K562 (cell line): Measurements from ENCODE around the gene AKIRIN1. TPM values are rescaled to one million over a fixed set of nuclear protein-coding genes. Genes with fewer than 3 reads are reported as not detected.
A peak's percentile ranks its signal among the peaks of the same experiment; 100 is the strongest.

Source experiments
- ATAC-seq: fragments of 200-7000 bp; cut with Tn5 transposase; 3 replicates; pipeline ENCODE4 v1.9.1; 2020; ENCODE audit warnings: moderate library complexity
- BruUV-seq: library from RNA; stranded (reverse); fragments of 400-500 nt; replicated peaks from 2 replicates; lab custom pipeline; 2021; lab: Mats Ljungman, UMichigan
- CTCF ChIA-PET: fragments of 300-600 bp; formaldehyde crosslinking; extraction: SDS; loops from one replicate; lab custom pipeline; 2021; ENCODE audit warnings: low intra/inter-chr PET ratio; lab: Yijun Ruan, JAX
- POLR2A ChIA-PET: fragments of 300-600, 350-650 bp; sonication (Branson Sonifier 250); formaldehyde crosslinking; extraction: SDS; loops from one replicate; lab custom pipeline; 2021; ENCODE audit warnings: antibody characterized with exemption, inconsistent platforms; lab: Yijun Ruan, JAX
- DNase-seq, 4 experiments: peaks; one replicate each; pipeline versions ENCODE4 v3.0.0 to v3.0.0-alpha.2; 2011 to 2018; ENCODE audit warnings: low spot score in 3 of 4, mixed read lengths in 3 of 4; ENCODE audit errors: extremely low read depth in 1 of 4
- FAIRE-seq: peaks from 2 replicates; lab custom pipeline; 2011; peaks lifted over from hg19 to GRCh38; lab: Jason Lieb, UNC
- H2AFZ ChIP-seq: 2 replicates; pipeline ENCODE4 v1.6.0; 2011; ENCODE audit warnings: low read depth, low read length, control low read depth, inconsistent platforms
- H3K27ac ChIP-seq: fragments of 200-600 bp; 3 replicates; pipeline ENCODE4 v1.8.0; 2011; ENCODE audit warnings: low read depth, mild to moderate bottlenecking, control low read depth, inconsistent platforms, low read length, moderate library complexity, mixed read lengths; ENCODE audit errors: extremely low read depth
- H3K27me3 ChIP-seq, 2 experiments: fragments of 300-600 bp in 1 of 2; 2 replicates in 1 of 2; 3 replicates in 1 of 2; pipeline versions ENCODE4 v1.6.0 to v1.8.0; 2011; ENCODE audit warnings: inconsistent platforms in 2 of 2, low read length in 2 of 2, mild to moderate bottlenecking in 1 of 2, mixed read lengths in 1 of 2, moderate library complexity in 1 of 2; ENCODE audit not compliant: control insufficient read depth in 2 of 2, insufficient read depth in 2 of 2
- H3K36me3 ChIP-seq: fragments of 300-600 bp; 3 replicates; pipeline ENCODE4 v1.8.0; 2011; ENCODE audit warnings: mild to moderate bottlenecking, low read length, inconsistent platforms; ENCODE audit not compliant: control insufficient read depth, insufficient read depth
- H3K4me1 ChIP-seq, 2 experiments: fragments of 200-600 bp in 1 of 2; replicated peaks in 1 of 2; 2 replicates in 1 of 2; 3 replicates in 1 of 2; pipeline versions ENCODE4 v1.5.1 to v1.8.0; 2011; ENCODE audit warnings: inconsistent platforms in 2 of 2, low read length in 2 of 2, mild to moderate bottlenecking in 1 of 2, mixed read lengths in 1 of 2, moderate library complexity in 1 of 2; ENCODE audit not compliant: control insufficient read depth in 2 of 2, insufficient read depth in 2 of 2
- H3K4me2 ChIP-seq: 2 replicates; pipeline ENCODE4 v1.6.1; 2011; ENCODE audit warnings: low read length, control low read depth, inconsistent platforms, mixed read lengths; ENCODE audit not compliant: insufficient read depth
- H3K4me3 ChIP-seq: fragments of 200-600 bp; sonication (generic), shearing (Covaris generic); 2 replicates; pipeline ENCODE4 v1.5.1; 2016; ENCODE audit warnings: control low read depth, inconsistent platforms
- H3K79me2 ChIP-seq: fragments of 200-600 bp; 3 replicates; pipeline ENCODE4 v1.8.0; 2011; ENCODE audit warnings: low read length, inconsistent platforms; ENCODE audit not compliant: control insufficient read depth, insufficient read depth
- H3K9ac ChIP-seq, 2 experiments: 2 replicates each; pipeline versions ENCODE4 v1.6.0 to v1.6.1; 2011; ENCODE audit warnings: low read depth in 2 of 2, low read length in 2 of 2, control low read depth in 1 of 2, inconsistent platforms in 1 of 2, mild to moderate bottlenecking in 1 of 2, mixed read lengths in 1 of 2; ENCODE audit not compliant: insufficient read depth in 1 of 2
- H3K9me1 ChIP-seq: one replicate; pipeline ENCODE4 v1.6.0; 2011; ENCODE audit warnings: inconsistent platforms, mild to moderate bottlenecking, low read length, moderate library complexity; ENCODE audit not compliant: control insufficient read depth, insufficient read depth
- H3K9me3 ChIP-seq: replicated peaks from 2 replicates; pipeline ENCODE4 v1.5.1; 2011; ENCODE audit warnings: low read depth, low read length, inconsistent platforms; ENCODE audit not compliant: control insufficient read depth, insufficient read depth
- H4K20me1 ChIP-seq: replicated peaks from 2 replicates; pipeline ENCODE4 v1.6.1; 2011; ENCODE audit warnings: low read length, inconsistent platforms, mixed read lengths; ENCODE audit not compliant: control insufficient read depth, insufficient read depth
- ARHGAP35 ChIP-seq: fragments of 450-650 bp; IDR thresholded peaks from 2 replicates; pipeline ENCODE4 v1.6.1; 2018; ENCODE audit not compliant: partially characterized antibody
- ARID1B ChIP-seq: fragments of 450-650 bp; IDR thresholded peaks from 2 replicates; pipeline ENCODE4 v1.6.1; 2016; ENCODE audit warnings: antibody characterized with exemption, mild to moderate bottlenecking, inconsistent platforms
- FOSL1 ChIP-seq: fragments of 200-800 bp; sonication (Bioruptor generic); conservative IDR thresholded peaks from 2 replicates; pipeline ENCODE4 v1.6.1; 2016; ENCODE audit warnings: missing genetic modification characterization, missing compliant biosample characterization
- GATA2 ChIP-seq: sonication (generic); formaldehyde crosslinking; IDR thresholded peaks from 2 replicates; pipeline ENCODE4 v1.4.0; 2020; ENCODE audit warnings: mild to moderate bottlenecking, missing genetic modification reagents
- HDAC8 ChIP-seq: fragments of 450-650 bp; IDR thresholded peaks from 2 replicates; pipeline ENCODE4 v1.6.1; 2016; ENCODE audit warnings: mild to moderate bottlenecking, missing genetic modification characterization, moderate library complexity, missing compliant biosample characterization
- HNRNPH1 ChIP-seq: fragments of 200-400 bp; formaldehyde crosslinking; optimal IDR thresholded peaks from 2 replicates; pipeline ENCODE3; 2017; ENCODE audit warnings: low read depth, mild to moderate bottlenecking, low read length, moderate library complexity
- MAFG ChIP-seq: fragments of 450-650 bp; conservative IDR thresholded peaks from 2 replicates; pipeline ENCODE4 v1.6.1; 2016; ENCODE audit warnings: missing genetic modification characterization, missing compliant biosample characterization
- MEF2D ChIP-seq: conservative IDR thresholded peaks from 2 replicates; pipeline ENCODE4 v1.6.1; 2016; ENCODE audit warnings: low read depth, missing genetic modification characterization, missing compliant biosample characterization
- RBM25 ChIP-seq: fragments of 200-400 bp; formaldehyde crosslinking; IDR thresholded peaks from 2 replicates; pipeline ENCODE4 v1.6.1; 2018; ENCODE audit warnings: low read length, low read depth, moderate library complexity; ENCODE audit not compliant: severe bottlenecking
- SMARCC2 ChIP-seq: fragments of 450-650 bp; IDR thresholded peaks from 2 replicates; pipeline ENCODE4 v1.6.1; 2017; ENCODE audit warnings: antibody characterized with exemption, moderate library complexity, mild to moderate bottlenecking, low read depth
- SNRNP70 ChIP-seq: fragments of 200-400 bp; formaldehyde crosslinking; optimal IDR thresholded peaks from 2 replicates; pipeline ENCODE3; 2017; ENCODE audit warnings: low read depth, low read length
- SOX6 ChIP-seq: fragments of 450-650 bp; IDR thresholded peaks from 2 replicates; pipeline ENCODE4 v1.6.1; 2014; ENCODE audit warnings: mild to moderate bottlenecking
- TBL1XR1 ChIP-seq, 2 experiments: IDR thresholded peaks; 2 replicates each; pipeline ENCODE4 v1.6.1; 2012; ENCODE audit warnings: improper control_type of control experiment in 2 of 2, low read length in 2 of 2, mild to moderate bottlenecking in 1 of 2
- TEAD4 ChIP-seq, 2 experiments: sonication (generic) in 1 of 2; formaldehyde crosslinking in 1 of 2; IDR thresholded peaks; 2 replicates each; pipeline versions ENCODE4 v1.6.1 to v1.8.0; 2012 to 2022; ENCODE audit warnings: borderline replicate concordance in 1 of 2, inconsistent platforms in 1 of 2, low read length in 1 of 2, mild to moderate bottlenecking in 1 of 2, missing genetic modification reagents in 1 of 2
- TRIM28 ChIP-seq: fragments of 450-650 bp; IDR thresholded peaks from 2 replicates; pipeline ENCODE4 v1.6.1; 2017
- ZBTB1 ChIP-seq: sonication (generic); formaldehyde crosslinking; IDR thresholded peaks from 2 replicates; pipeline ENCODE4 v1.8.1; 2023; ENCODE audit warnings: missing genetic modification reagents, low read depth, mild to moderate bottlenecking, borderline replicate concordance
- ZC3H8 ChIP-seq: fragments of 450-650 bp; IDR thresholded peaks from 2 replicates; pipeline ENCODE4 v1.6.1; 2017
- ZNF134 ChIP-seq: fragments of 250-450 bp; sonication (Bioruptor Pico); conservative IDR thresholded peaks from 2 replicates; pipeline ENCODE4 v1.4.0; 2020
- ZNF24 ChIP-seq: fragments of 450-650 bp; IDR thresholded peaks from 2 replicates; pipeline ENCODE4 v1.6.1; 2016
- WGBS: fragments of 100-300 bp; shearing (Covaris generic); methylation state at CpG from one replicate; pipeline ENCODE4 v1.1.6; 2016; ENCODE audit warnings: low coverage, mixed read lengths; ENCODE audit not compliant: insufficient coverage; ENCODE audit errors: missing lambda C conversion rate; 5-methylcytosine and 5-hydroxymethylcytosine counted together
- in situ Hi-C: fragments of 300-500 bp; cut with MboI; formaldehyde crosslinking; loops from 4 replicates; pipeline ENCODE4 v1.15.0; 2018; ENCODE audit warnings: inconsistent platforms, mixed read lengths
- intact Hi-C: fragments of 100-400 bp; cut with micrococcal nuclease; formaldehyde crosslinking; loops from 2 replicates; pipeline ENCODE4 v1.14.2; 2022
- polyA plus RNA-seq, 8 experiments: library from polyadenylated mRNA; depleted of rRNA in 4 of 8; stranded (reverse) in 5 of 8; unstranded in 3 of 8; fragments of >200 nt; fragmentation: Nextera tagmentation in 2 of 8; fragmentation: Illumina TruSeq in 1 of 8; extraction: Ambion mirVana in 2 of 8; extraction: Trizol in 1 of 8; gene quantifications; 2 replicates each; pipeline versions ENCODE4 v1.2.1 to v1.2.3, GENCODE V29; 2011 to 2014; ENCODE audit warnings: inconsistent platforms in 1 of 8, missing spikeins in 1 of 8
- total RNA-seq, 7 experiments: library from RNA; depleted of rRNA in 6 of 7; stranded (reverse); fragments of >200 nt in 6 of 7; fragmentation: Illumina TruSeq in 2 of 7; extraction: Trizol in 2 of 7; gene quantifications; 2 replicates each; pipeline versions ENCODE4 v1.2.1 to v1.2.3, GENCODE V29; 2011 to 2021; ENCODE audit warnings: low replicate concordance in 1 of 7
- TF ChIP-seq, protein P1 (sequence below): sonication (generic); formaldehyde crosslinking; IDR thresholded peaks from 2 replicates; pipeline ENCODE4 v1.8.0; 2022; ENCODE audit warnings: mild to moderate bottlenecking, missing genetic modification reagents
- TF ChIP-seq, protein P2 (sequence below): fragments of 450-650 bp; formaldehyde crosslinking; IDR thresholded peaks from 2 replicates; pipeline ENCODE4 v1.4.0; 2020; ENCODE audit warnings: mild to moderate bottlenecking, moderate library complexity
- TF ChIP-seq, protein P3 (sequence below): fragments of 450-650 bp; IDR thresholded peaks from 2 replicates; pipeline ENCODE4 v1.6.1; 2017; ENCODE audit warnings: antibody characterized with exemption

The AKIRIN1 gene
- total and polyA plus RNA-seq, 9 of the 15 experiments (the other 6 are each of a cell fraction or from before 2014, with no cell fraction given): 11.5 to 139 (median 83.4) TPM

DNA sequence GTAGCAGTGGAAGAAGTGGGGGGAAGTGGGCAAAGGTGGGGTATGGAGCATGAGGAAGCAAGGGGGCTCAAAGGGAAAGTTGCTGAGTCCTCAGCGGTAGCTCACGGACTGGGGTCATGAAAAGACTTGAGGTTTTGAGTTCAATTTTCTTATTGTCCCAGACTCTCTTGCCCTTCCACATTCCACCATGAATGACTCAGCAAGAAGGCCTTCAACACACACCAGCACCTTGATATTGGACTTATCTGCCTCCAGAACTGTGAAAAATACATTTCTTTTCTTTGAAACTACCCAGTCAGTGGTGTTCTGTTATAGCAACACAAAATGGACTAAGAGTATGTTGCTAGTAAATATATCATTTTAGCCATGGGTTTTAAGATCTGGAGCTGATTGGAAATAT is 32.1 kb upstream of the AKIRIN1 start:
- Histone ChIP-seq H3K4me1 (peaks cover 9 to 15% of the 10 kb centered on the region in 2 experiments; a peak in 4 of 5 replicates), H3K79me2 (no peaks in the 10 kb centered on the region), H3K27me3 (no peaks in the 10 kb centered on the region), H2AFZ (peak overlapping the region; percentile 98), H3K4me2 (peak overlapping the region; percentile 64), H4K20me1 (no peaks in the 10 kb centered on the region), H3K9me3 (0 out of 2 replicates have a peak, but pooled peaks cover 4% of the 10 kb centered on the region), H3K27ac (peak overlapping the region; percentile 78), H3K4me3 (no peak overlapping the region), H3K9me1 (no peaks in the 10 kb centered on the region), H3K36me3 (no peaks in the 10 kb centered on the region), H3K9ac (peak overlapping the region in 1 of 2 experiments; percentile 40; a peak in 3 of 4 replicates)
- in situ Hi-C loops: no loop called here
- CTCF ChIA-PET: no interaction called here
- 6% methylated on average over 2 of the region's 2 CpGs for WGBS
- peak; percentile 79 for FAIRE-seq
- peak; percentile 83 for ATAC-seq
- intact Hi-C loops: no loop called here
- BruUV-seq: no TSS peak
- POLR2A ChIA-PET: interaction anchor here (0.6 to 1.4 kb wide), 6 partner anchors 10 to 1119 kb away, joined by 3 to 4 read pairs (median 3); partner anchors contain the start of gene RHBDL2
- DNase-seq: peak in 3 of 4 experiments; percentile 40 to 78 (median 46)
- peak; percentile 76 for TF ChIP-seq TEAD4 (IDR thresholded peaks at IDR 0.05; ENCODE audit: low read length)
- no peak for TF ChIP-seq TEAD4 (CRISPR knock-in tag; IDR thresholded peaks at IDR 0.05; ENCODE audit: borderline replicate concordance)
- peak; percentile 74 for TF ChIP-seq ARID1B
- TF ChIP-seq SNRNP70: no peak
- TF ChIP-seq ZBTB1 (CRISPR knock-in tag): no peak
- no peak for TF ChIP-seq HDAC8
- peak; percentile 59 for TF ChIP-seq SMARCC2
- TF ChIP-seq, protein P1, sequence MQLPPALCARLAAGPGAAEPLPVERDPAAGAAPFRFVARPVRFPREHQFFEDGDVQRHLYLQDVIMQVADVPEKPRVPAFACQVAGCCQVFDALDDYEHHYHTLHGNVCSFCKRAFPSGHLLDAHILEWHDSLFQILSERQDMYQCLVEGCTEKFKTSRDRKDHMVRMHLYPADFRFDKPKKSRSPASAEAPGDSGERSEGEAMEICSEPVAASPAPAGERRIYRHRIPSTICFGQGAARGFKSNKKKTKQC (CRISPR knock-in tag): no peak
- TF ChIP-seq, protein P2, sequence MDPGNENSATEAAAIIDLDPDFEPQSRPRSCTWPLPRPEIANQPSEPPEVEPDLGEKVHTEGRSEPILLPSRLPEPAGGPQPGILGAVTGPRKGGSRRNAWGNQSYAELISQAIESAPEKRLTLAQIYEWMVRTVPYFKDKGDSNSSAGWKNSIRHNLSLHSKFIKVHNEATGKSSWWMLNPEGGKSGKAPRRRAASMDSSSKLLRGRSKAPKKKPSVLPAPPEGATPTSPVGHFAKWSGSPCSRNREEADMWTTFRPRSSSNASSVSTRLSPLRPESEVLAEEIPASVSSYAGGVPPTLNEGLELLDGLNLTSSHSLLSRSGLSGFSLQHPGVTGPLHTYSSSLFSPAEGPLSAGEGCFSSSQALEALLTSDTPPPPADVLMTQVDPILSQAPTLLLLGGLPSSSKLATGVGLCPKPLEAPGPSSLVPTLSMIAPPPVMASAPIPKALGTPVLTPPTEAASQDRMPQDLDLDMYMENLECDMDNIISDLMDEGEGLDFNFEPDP: no peak
- TF ChIP-seq MEF2D: no peak
- TF ChIP-seq, protein P3, sequence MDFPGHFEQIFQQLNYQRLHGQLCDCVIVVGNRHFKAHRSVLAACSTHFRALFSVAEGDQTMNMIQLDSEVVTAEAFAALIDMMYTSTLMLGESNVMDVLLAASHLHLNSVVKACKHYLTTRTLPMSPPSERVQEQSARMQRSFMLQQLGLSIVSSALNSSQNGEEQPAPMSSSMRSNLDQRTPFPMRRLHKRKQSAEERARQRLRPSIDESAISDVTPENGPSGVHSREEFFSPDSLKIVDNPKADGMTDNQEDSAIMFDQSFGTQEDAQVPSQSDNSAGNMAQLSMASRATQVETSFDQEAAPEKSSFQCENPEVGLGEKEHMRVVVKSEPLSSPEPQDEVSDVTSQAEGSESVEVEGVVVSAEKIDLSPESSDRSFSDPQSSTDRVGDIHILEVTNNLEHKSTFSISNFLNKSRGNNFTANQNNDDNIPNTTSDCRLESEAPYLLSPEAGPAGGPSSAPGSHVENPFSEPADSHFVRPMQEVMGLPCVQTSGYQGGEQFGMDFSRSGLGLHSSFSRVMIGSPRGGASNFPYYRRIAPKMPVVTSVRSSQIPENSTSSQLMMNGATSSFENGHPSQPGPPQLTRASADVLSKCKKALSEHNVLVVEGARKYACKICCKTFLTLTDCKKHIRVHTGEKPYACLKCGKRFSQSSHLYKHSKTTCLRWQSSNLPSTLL: no peak
- peak; percentile 76; the same call in 1 of the 2 replicates for TF ChIP-seq TRIM28
- no peak for TF ChIP-seq RBM25
- no peak for TF ChIP-seq ZNF134 (CRISPR knock-in tag)
- no peak for TF ChIP-seq GATA2
- TF ChIP-seq MAFG: peak; percentile 97
- TF ChIP-seq ZC3H8: no peak
- TF ChIP-seq ARHGAP35: no peak
- TF ChIP-seq FOSL1 (tag): peak; percentile 41
- no peak for TF ChIP-seq HNRNPH1
- no peak for TF ChIP-seq TBL1XR1 (IDR thresholded peaks at IDR 0.05; ENCODE audit: low read length in 2 of 2)
- no peak for TF ChIP-seq SOX6
- TF ChIP-seq ZNF24: no peak
